IPS-18c (cell line): Measurements from ENCODE around the gene GDPD4.

Source experiments
- H3K4me3 ChIP-seq: 2 replicates; pipeline ENCODE4 v1.7.0; 2013; ENCODE audit warnings: low read depth, mild to moderate bottlenecking, low read length, moderate library complexity; ENCODE audit not compliant: insufficient read depth
- H3K9me3 ChIP-seq: one replicate; pipeline ENCODE4 v1.6.1; 2013; ENCODE audit warnings: mild to moderate bottlenecking, low read length, moderate library complexity; ENCODE audit not compliant: control insufficient read depth, insufficient read depth

The GDPD4 gene

DNA sequence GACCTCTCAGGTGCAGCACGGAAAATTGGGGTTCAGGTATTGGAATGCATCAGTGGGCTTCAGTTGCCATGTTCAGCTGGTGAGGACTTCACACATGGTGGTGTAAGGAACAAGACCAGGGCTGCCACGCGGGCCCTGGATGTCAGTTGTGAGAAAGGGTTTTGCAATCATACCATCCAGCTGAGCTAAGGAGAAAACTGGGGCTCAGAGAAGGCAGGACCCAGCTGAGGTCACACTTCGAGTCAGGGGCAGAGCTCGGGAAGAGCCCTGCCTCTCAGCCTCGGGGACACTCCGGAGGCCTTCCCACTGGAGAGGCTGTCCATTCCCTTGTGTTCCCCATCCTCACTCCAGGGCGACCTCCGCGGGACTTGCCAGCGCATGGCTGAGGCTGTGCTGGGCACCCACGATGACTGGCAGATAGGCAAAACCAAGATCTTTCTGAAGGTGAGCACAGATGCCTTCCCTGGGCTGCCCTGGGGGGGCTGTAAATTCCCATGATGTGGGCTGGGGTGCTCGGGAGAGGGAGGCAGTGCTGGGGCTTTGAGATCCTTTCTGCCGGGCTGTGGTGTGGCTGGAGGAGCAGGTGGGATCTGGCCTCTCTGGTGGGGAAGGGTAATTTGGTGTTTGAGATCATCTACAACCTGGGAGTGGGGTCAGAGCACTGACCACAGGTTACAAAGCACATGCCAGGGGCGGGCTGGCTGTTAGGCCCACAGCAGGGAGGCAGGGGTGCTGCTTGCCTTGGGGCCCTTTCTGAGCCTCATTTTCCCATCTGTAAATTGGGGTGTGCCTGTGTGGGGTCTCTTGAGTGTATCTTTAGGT lies 126.3 kb downstream of the GDPD4 start:
- no peak overlapping the region for H3K4me3 ChIP-seq
- no peaks in the 10 kb centered on the region for H3K9me3 ChIP-seq

DNA sequence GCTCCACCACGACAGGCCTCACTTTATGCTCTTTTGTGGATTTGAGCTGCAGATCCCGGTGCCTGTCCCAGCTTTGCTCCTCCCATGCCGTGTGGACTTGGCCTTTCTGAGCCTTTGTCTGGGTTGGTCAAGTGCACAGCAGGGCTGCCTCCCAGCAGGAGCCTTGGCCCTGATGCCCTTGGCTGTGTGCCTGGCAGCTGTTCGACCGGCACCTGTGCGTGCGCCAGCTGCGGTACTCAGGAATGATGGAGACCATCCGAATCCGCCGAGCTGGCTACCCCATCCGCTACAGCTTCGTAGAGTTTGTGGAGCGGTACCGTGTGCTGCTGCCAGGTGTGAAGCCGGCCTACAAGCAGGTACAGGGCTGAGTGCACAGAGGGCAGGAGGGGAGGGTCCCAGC lies 126.9 kb downstream of the GDPD4 start:
- no peak overlapping the region for H3K4me3 ChIP-seq
- no peaks in the 10 kb centered on the region for H3K9me3 ChIP-seq

DNA sequence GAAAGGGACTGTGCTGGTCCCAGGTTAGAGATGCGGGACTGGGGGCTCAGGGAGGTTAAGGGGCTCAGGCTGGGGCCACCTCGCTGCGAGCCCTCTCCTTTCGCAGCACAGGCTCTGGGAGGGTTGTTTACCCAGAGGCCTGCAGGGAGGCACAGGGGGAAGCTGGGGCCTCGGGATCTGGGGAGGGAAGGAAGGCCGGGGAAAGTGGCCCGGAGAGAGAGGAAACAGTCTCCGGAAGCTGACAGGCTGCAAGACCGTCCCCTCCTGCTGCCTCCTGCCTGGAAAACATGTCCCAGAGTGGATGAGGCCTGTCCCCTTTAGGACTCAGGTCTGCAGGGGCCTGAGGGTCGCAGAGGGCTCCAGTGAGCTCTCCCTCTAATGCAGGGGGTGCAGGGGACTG lies 128.0 kb downstream of the GDPD4 start:
- Histone ChIP-seq H3K9me3 (no peaks in the 10 kb centered on the region), H3K4me3 (no peak overlapping the region)

DNA sequence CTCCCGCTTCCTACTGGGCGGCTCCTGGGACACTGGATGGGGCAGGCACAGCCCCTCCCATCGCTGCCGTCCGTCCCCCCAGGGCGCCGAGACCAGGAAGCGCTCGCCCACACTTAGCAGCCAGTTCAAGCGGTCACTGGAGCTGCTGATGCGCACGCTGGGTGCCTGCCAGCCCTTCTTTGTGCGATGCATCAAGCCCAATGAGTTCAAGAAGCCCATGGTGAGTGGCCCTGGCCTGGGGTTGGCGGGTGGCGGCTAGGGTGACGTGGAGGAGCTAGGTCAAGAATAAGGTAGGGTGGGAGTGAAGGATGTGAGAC lies 128.9 kb downstream of the GDPD4 start:
- Histone ChIP-seq H3K4me3 (no peak overlapping the region), H3K9me3 (no peaks in the 10 kb centered on the region)

DNA sequence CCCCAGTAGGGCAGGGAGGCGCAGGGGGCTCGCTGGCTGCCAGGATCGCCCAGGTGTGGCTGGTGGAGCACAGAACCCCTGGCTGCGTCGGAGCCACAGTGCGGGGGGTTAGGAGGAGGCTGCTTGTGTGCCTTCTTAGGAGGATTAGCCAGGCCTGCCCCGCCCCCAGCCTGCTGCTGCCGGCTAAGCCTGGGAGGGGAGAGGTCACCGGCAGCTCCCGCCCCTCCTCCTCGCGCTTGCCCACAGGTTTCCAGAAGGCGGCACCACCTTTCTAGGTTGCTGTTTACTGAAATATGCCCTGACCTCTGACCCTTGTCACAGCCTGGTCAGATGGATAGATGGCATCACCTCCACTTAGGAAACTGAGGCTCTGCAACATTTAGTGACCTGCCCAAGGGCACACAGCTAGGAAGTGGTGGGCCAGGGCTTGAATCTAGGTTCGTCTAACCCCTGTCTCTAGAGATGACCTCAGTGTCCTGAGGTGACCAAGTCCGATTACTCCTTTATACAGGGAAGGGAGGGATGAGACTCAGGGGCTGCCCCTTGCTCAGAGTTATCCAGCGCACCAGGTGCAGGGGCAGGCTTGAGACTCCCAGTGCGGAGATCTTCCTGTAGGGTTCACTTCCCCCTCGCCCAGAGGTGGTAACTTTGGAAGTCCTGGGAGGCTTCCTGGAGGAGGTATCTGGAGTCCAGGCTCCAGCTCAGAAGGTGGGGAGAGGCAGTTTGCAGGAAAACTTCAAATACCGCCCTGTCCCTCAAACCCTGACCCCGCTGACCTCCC lies 129.4 kb downstream of the GDPD4 start:
- Histone ChIP-seq H3K4me3 (no peak overlapping the region), H3K9me3 (no peaks in the 10 kb centered on the region)

DNA sequence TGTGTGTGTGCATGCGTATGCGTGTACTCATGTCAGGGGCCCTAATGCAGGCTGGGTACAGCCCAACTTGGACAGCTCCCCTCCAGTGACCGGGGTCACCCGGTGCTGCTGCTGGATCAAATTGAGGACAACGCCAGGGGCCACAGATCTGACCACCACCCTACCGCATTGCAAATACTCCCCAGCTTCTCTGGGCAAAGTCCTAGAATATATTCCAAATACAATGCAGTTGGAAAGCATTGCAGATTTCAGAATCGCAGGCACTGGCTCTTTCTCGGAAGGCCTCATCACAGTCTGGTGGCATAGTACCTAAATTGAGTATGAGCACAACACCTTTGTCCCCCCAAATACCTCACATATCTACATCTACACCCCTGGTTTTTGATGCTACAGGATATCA lies 130.2 kb downstream of the GDPD4 start:
- no peaks in the 10 kb centered on the region for H3K9me3 ChIP-seq
- H3K4me3 ChIP-seq = no peak overlapping the region

DNA sequence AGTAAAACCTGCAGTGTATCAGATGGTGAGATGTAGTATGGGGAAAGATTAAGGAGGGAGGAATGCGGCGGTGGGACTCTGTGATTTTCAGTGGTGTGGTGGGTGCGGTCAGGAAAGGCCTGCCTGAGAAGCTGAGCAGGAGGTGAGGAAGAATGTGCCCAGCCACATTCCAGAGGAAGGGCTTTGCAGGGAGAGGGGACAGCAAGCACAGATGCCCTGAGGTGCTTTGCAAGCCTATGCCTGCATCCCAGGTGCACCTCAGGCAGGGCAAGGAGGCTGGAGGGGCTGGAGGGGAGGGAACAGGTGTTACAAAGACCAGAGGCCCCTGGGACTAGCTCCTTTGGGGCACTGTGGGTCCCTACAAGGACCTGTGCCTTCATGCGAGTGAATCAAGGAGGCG lies 131.4 kb downstream of the GDPD4 start:
- no peaks in the 10 kb centered on the region for H3K9me3 ChIP-seq
- H3K4me3 ChIP-seq = no peak overlapping the region

DNA sequence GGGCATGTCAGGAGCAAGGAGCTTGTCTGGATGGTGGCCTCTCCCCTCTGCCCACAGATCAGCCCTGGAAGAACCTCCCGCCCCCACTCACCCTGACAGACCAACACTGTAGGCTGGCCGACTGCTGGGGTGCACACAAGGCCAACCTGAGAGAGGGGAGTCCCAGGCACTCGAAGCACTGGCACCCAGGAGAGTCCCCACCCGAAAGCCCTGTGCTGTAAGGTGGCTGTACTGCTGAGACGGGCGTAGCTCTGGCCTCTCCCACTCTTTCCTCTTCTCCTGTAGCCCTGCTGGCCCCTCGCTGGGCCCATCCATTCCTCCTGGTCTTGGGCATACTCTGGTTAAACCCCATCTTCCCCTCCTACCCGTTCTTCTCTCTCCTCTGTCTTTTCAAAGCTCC lies 133.7 kb downstream of the GDPD4 start:
- Histone ChIP-seq H3K4me3 (no peak overlapping the region), H3K9me3 (no peaks in the 10 kb centered on the region)

DNA sequence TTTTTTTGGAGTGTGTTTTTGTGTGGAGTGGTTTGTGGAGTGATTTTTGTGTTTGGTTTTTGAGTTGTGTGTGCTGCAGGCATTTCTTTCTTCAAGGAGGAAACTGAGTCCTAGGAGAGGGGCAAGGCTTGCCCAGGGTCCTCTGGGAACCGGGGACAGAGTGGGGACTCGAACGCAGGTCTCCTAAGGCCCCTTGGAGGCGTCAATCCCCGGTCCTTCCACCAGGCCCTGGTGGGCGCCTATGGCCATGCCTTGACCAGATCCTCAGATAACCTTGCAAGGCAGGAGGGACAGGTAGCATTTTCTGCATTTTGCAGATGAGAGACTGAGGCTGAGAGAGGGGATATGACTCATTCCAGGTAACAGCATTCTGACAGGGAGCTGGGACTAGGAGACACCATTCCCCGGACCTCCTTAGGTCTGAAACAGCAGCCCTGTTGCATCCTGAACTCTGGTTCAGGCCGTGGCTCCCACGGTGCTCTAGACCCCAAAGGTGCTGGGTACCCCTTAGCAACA lies 134.3 kb downstream of the GDPD4 start:
- Histone ChIP-seq H3K9me3 (no peaks in the 10 kb centered on the region), H3K4me3 (no peak overlapping the region)
